Smooth muscle cell (in vitro differentiated cells): Measurements from ENCODE around the gene MCU. TPM values are rescaled to one million over a fixed set of nuclear protein-coding genes. Genes with fewer than 3 reads are reported as not detected.

Source experiments
- DNase-seq: peaks from one replicate; lab custom pipeline; 2025; ENCODE audit not compliant: unreplicated experiment; lab: John Stamatoyannopoulos, UW
- H2AFZ ChIP-seq: fragments of 200-600 bp; sonication (generic); 2 replicates; pipeline ENCODE4 v1.6.0; 2016; ENCODE audit warnings: antibody characterized with exemption, low read depth, mild to moderate bottlenecking
- H3F3A ChIP-seq: fragments of 200-600 bp; sonication (generic); 2 replicates; pipeline ENCODE4 v1.6.0; 2017; ENCODE audit warnings: antibody characterized with exemption, low read depth
- H3K27ac ChIP-seq: fragments of 200-600 bp; sonication (generic); 2 replicates; pipeline ENCODE4 v1.5.1; 2016; ENCODE audit warnings: low read depth, mild to moderate bottlenecking
- H3K27me3 ChIP-seq: fragments of 200-600 bp; sonication (generic); 2 replicates; pipeline ENCODE4 v1.6.1; 2016; ENCODE audit warnings: low read depth, mild to moderate bottlenecking
- H3K36me3 ChIP-seq: fragments of 200-600 bp; sonication (generic); 2 replicates; pipeline ENCODE4 v1.5.1; 2016; ENCODE audit warnings: low read depth
- H3K4me1 ChIP-seq: fragments of 200-600 bp; sonication (generic); 2 replicates; pipeline ENCODE4 v1.5.1; 2016; ENCODE audit warnings: low read depth
- H3K4me2 ChIP-seq: fragments of 200-600 bp; sonication (generic); 2 replicates; pipeline ENCODE4 v1.6.0; 2016; ENCODE audit warnings: mild to moderate bottlenecking
- H3K4me3 ChIP-seq: fragments of 200-600 bp; sonication (generic); 2 replicates; pipeline ENCODE4 v1.5.1; 2016; ENCODE audit warnings: mild to moderate bottlenecking
- H3K79me2 ChIP-seq: fragments of 200-600 bp; sonication (generic); 2 replicates; pipeline ENCODE4 v1.6.0; 2016; ENCODE audit warnings: low read depth, mild to moderate bottlenecking
- H3K9ac ChIP-seq: fragments of 200-600 bp; sonication (generic); 2 replicates; pipeline ENCODE4 v1.6.0; 2016; ENCODE audit warnings: low read depth
- H3K9me3 ChIP-seq: fragments of 200-600 bp; sonication (generic); replicated peaks from 2 replicates; pipeline ENCODE4 v1.5.1; 2016; ENCODE audit warnings: low read depth
- H4K20me1 ChIP-seq: fragments of 200-600 bp; sonication (generic); 2 replicates; pipeline ENCODE4 v1.6.0; 2016; ENCODE audit warnings: low read depth
- CTCF ChIP-seq: fragments of 200-600 bp; sonication (generic); IDR thresholded peaks from 2 replicates; pipeline ENCODE4 v1.5.1; 2017; ENCODE audit warnings: borderline replicate concordance, mild to moderate bottlenecking, antibody characterized with exemption; ENCODE audit not compliant: insufficient read depth, poor library complexity, severe bottlenecking
- WGBS: methylation state at CpG from one replicate; pipeline ENCODE4 v1.1.7; 2016; ENCODE audit warnings: low lambda C conversion rate; 5-methylcytosine and 5-hydroxymethylcytosine counted together
- polyA plus RNA-seq: library from polyadenylated mRNA; unstranded; fragments of >200 nt; fragmentation: Nextera tagmentation; extraction: Ambion mirVana; gene quantifications from 2 replicates; pipeline ENCODE4 v1.2.1, GENCODE V29; 2016
- total RNA-seq: library from RNA; depleted of rRNA; stranded (reverse); fragments of >200 nt; gene quantifications from 2 replicates; pipeline ENCODE4 v1.2.3, GENCODE V29; 2014

The MCU gene
- total and polyA plus RNA-seq, 2 experiments from 2014 or later = 15.4 to 30.4 TPM

GRCh38 chr10:72819053-72819452 lies 127.1 kb downstream of the MCU start:
- Histone ChIP-seq H3K27ac (no peak overlapping the region), H2AFZ (no peak overlapping the region), H3K36me3 (no peaks in the 10 kb centered on the region), H3K4me3 (no peak overlapping the region), H3K9me3 (no peaks in the 10 kb centered on the region), H3K27me3 (no peaks in the 10 kb centered on the region), H3K4me2 (no peak overlapping the region), H3K4me1 (peaks cover 4% of the 10 kb centered on the region), H3F3A (no peaks in the 10 kb centered on the region), H3K79me2 (peaks cover 3% of the 10 kb centered on the region), H4K20me1 (no peaks in the 10 kb centered on the region), H3K9ac (no peak overlapping the region)
- WGBS = 95% methylated on average over 1 of the region's 1 CpG
- no peak for TF ChIP-seq CTCF
- DNase-seq = no peak

- peak overlapping the region; percentile 3 for H3K27ac ChIP-seq
- no peaks in the 10 kb centered on the region for H4K20me1 ChIP-seq
- 30% methylated on average over 2 of the region's 2 CpGs for WGBS
- no peaks in the 10 kb centered on the region for H3K27me3 ChIP-seq
- no peak overlapping the region for H3K9ac ChIP-seq
- peaks cover 2% of the 10 kb centered on the region for H3K4me1 ChIP-seq
- H3F3A ChIP-seq = no peaks in the 10 kb centered on the region
- H3K79me2 ChIP-seq = no peaks in the 10 kb centered on the region
- no peaks in the 10 kb centered on the region for H3K9me3 ChIP-seq
- no peak for DNase-seq
- H3K36me3 ChIP-seq = no peaks in the 10 kb centered on the region
- no peak for TF ChIP-seq CTCF
- peak overlapping the region; percentile 51 for H3K4me2 ChIP-seq
- no peak overlapping the region for H2AFZ ChIP-seq
- H3K4me3 ChIP-seq = no peak overlapping the region
Measured at GRCh38 chr10:72821606-72822005, 129.7 kb downstream of the MCU start.

- Histone ChIP-seq H3K27ac (no peak overlapping the region), H3K4me2 (no peak overlapping the region), H3K36me3 (no peaks in the 10 kb centered on the region), H3K9ac (no peak overlapping the region), H2AFZ (no peak overlapping the region), H3K27me3 (no peaks in the 10 kb centered on the region), H3K4me1 (no peaks in the 10 kb centered on the region), H3K4me3 (no peak overlapping the region), H3K9me3 (no peaks in the 10 kb centered on the region), H3F3A (no peaks in the 10 kb centered on the region), H3K79me2 (no peaks in the 10 kb centered on the region), H4K20me1 (no peaks in the 10 kb centered on the region)
- TF ChIP-seq CTCF = no peak
- DNase-seq = no peak
- over 99% methylated on average over 4 of the region's 4 CpGs for WGBS
Measured at GRCh38 chr10:72822342-72822986, 130.5 kb downstream of the MCU start.

GRCh38 chr10:72825163-72825562 lies 133.2 kb downstream of the MCU start:
- Histone ChIP-seq H3K79me2 (no peaks in the 10 kb centered on the region), H2AFZ (no peak overlapping the region), H4K20me1 (no peaks in the 10 kb centered on the region), H3K27ac (no peak overlapping the region), H3F3A (no peaks in the 10 kb centered on the region), H3K9me3 (no peaks in the 10 kb centered on the region), H3K4me1 (no peaks in the 10 kb centered on the region), H3K4me2 (no peak overlapping the region), H3K27me3 (no peaks in the 10 kb centered on the region), H3K9ac (no peak overlapping the region), H3K36me3 (no peaks in the 10 kb centered on the region), H3K4me3 (no peak overlapping the region)
- DNase-seq = no peak
- TF ChIP-seq CTCF = no peak
